Fibroblast of lung (primary cell): ENCODE data around the gene HOXC10. TPM values are rescaled to one million over a fixed set of nuclear protein-coding genes. Genes with fewer than 3 reads are reported as not detected.

Source experiments
- DNase-seq, 2 donors: peaks; one replicate each; pipeline versions ENCODE4 v3.0.0 to v3.0.0-alpha.2; 2010; ENCODE audit warnings: low read depth in 2 of 2
- H2AFZ ChIP-seq: 2 replicates; pipeline ENCODE4 v1.5.1; 2012; ENCODE audit warnings: low read length, control low read depth, inconsistent platforms
- H3K27ac ChIP-seq: 2 replicates; pipeline ENCODE4 v1.5.1; 2011; ENCODE audit warnings: low read length, control low read depth; ENCODE audit not compliant: insufficient read depth
- H3K27me3 ChIP-seq: 2 replicates; pipeline ENCODE4 v1.5.1; 2011; ENCODE audit warnings: mild to moderate bottlenecking, low read length; ENCODE audit not compliant: control insufficient read depth, insufficient read depth
- H3K36me3 ChIP-seq: 2 replicates; pipeline ENCODE4 v1.5.1; 2011; ENCODE audit warnings: low read length; ENCODE audit not compliant: control insufficient read depth, insufficient read depth
- H3K4me1 ChIP-seq: 2 replicates; pipeline ENCODE4 v1.5.1; 2011; ENCODE audit warnings: low read length; ENCODE audit not compliant: control insufficient read depth, insufficient read depth; ENCODE audit errors: extremely low read depth
- H3K4me2 ChIP-seq: 2 replicates; pipeline ENCODE4 v1.5.1; 2011; ENCODE audit warnings: low read length, control low read depth; ENCODE audit not compliant: insufficient read depth; ENCODE audit errors: extremely low read depth
- H3K4me3 ChIP-seq, 4 experiments: fragments of 200-600 bp in 1 of 4; sonication (generic) in 1 of 4; replicated peaks in 1 of 4; 2 replicates each; pipeline ENCODE4 v1.5.1; 2011 to 2016; ENCODE audit warnings: low read length in 4 of 4, low read depth in 3 of 4, mild to moderate bottlenecking in 3 of 4, control low read depth in 2 of 4, inconsistent platforms in 1 of 4, mixed read lengths in 1 of 4; ENCODE audit not compliant: insufficient read depth in 1 of 4; ENCODE audit errors: control extremely low read depth in 1 of 4
- H3K79me2 ChIP-seq: 2 replicates; pipeline ENCODE4 v1.5.1; 2012; ENCODE audit warnings: mild to moderate bottlenecking, low read length, inconsistent platforms; ENCODE audit not compliant: control insufficient read depth, insufficient read depth
- H3K9ac ChIP-seq: 2 replicates; pipeline ENCODE4 v1.5.1; 2011; ENCODE audit warnings: mild to moderate bottlenecking, low read length, control low read depth; ENCODE audit not compliant: insufficient read depth
- H3K9me3 ChIP-seq: 2 replicates; pipeline ENCODE4 v1.5.1; 2012; ENCODE audit warnings: low read depth, low read length; ENCODE audit not compliant: control insufficient read depth, insufficient read depth
- H4K20me1 ChIP-seq: 2 replicates; pipeline ENCODE4 v1.5.1; 2011; ENCODE audit warnings: low read length; ENCODE audit not compliant: control insufficient read depth, insufficient read depth; ENCODE audit errors: extremely low read depth
- EZH2 ChIP-seq: IDR thresholded peaks from 2 replicates; pipeline ENCODE4 v1.5.1; 2012; ENCODE audit warnings: low read length, control low read depth, mild to moderate bottlenecking; ENCODE audit errors: missing control alignments
- polyA plus RNA-seq, 2 donors: library from polyadenylated mRNA; depleted of rRNA in 1 of 2; stranded (reverse) in 1 of 2; unstranded in 1 of 2; fragments of >200 nt; gene quantifications; 2 replicates each; pipeline ENCODE4 v1.2.1, GENCODE V29; 2011 to 2012; ENCODE audit warnings: missing spikeins in 1 of 2
- total RNA-seq: library from RNA; depleted of rRNA; stranded (reverse); fragments of >200 nt; gene quantifications from 2 replicates; pipeline ENCODE4 v1.2.1, GENCODE V29; 2014
- TF ChIP-seq, protein P1 (sequence below), 2 donors: IDR thresholded peaks in 1 of 2; conservative IDR thresholded peaks in 1 of 2; 1 replicate in 1 of 2; 2 replicates in 1 of 2; pipeline ENCODE4 v1.5.1; 2011 to 2012; ENCODE audit warnings: low read length in 2 of 2, control low read depth in 1 of 2, inconsistent platforms in 1 of 2, low read depth in 1 of 2, mild to moderate bottlenecking in 1 of 2

HOXC10 gene
- total and polyA plus RNA-seq, 2 donors (not counting 1 experiment from before 2014, with no cell fraction given) = 0.06 TPM; not detected in 1

DNA sequence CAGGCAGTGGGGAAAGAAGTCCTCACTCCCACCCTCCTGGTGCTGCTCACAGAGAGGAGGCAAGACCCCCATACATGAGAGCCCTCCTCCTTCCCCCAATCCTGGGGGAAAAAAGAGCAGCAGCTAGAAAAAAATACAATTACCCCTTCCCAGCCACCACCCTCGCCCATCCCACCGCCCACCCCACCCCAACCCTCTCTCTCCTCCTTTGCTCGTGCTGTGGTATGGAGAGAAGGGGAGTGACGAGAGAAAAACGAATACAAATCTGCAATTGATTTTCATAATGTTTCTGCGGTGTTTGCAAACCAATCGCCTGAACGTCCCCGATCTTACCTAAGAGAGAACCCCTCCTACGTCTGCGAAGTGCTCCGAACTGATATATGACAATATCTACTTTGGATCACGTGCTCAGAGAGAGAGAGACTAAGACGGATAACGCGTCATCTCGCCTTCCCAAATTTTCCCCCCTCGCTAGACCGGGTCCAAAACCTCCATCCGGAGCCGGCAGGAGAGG, 12.2 kb upstream of the HOXC10 start, which contains the start of gene HOXC11:
TSS of gene HOXC11 (plus strand) at position 405 of the 514 bp plus-strand sequence. CDS start 116 bp downstream, outside the sequence.
- no peak for DNase-seq
- Histone ChIP-seq H3K4me3 (no peak within 1 kb of the TSS), H3K79me2 (no peaks in the 10 kb centered on the region), H3K36me3 (no peaks in the 10 kb centered on the region), H3K27ac (no peak within 1 kb of the TSS), H3K27me3 (peaks cover 89% of the 10 kb centered on the region), H2AFZ (no peak within 1 kb of the TSS), H3K9me3 (no peaks in the 10 kb centered on the region), H3K9ac (no peak within 1 kb of the TSS), H3K4me2 (no peak within 1 kb of the TSS), H4K20me1 (no peaks in the 10 kb centered on the region), H3K4me1 (no peaks in the 10 kb centered on the region)
- no peak for TF ChIP-seq EZH2
- TF ChIP-seq, protein P1, sequence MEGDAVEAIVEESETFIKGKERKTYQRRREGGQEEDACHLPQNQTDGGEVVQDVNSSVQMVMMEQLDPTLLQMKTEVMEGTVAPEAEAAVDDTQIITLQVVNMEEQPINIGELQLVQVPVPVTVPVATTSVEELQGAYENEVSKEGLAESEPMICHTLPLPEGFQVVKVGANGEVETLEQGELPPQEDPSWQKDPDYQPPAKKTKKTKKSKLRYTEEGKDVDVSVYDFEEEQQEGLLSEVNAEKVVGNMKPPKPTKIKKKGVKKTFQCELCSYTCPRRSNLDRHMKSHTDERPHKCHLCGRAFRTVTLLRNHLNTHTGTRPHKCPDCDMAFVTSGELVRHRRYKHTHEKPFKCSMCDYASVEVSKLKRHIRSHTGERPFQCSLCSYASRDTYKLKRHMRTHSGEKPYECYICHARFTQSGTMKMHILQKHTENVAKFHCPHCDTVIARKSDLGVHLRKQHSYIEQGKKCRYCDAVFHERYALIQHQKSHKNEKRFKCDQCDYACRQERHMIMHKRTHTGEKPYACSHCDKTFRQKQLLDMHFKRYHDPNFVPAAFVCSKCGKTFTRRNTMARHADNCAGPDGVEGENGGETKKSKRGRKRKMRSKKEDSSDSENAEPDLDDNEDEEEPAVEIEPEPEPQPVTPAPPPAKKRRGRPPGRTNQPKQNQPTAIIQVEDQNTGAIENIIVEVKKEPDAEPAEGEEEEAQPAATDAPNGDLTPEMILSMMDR (conservative IDR thresholded peaks at IDR 0.05 in 1 of 2, IDR thresholded peaks at IDR 0.05 in 1 of 2; ENCODE audit: low read depth in 1 of 2, low read length in 2 of 2) = no peak

DNA sequence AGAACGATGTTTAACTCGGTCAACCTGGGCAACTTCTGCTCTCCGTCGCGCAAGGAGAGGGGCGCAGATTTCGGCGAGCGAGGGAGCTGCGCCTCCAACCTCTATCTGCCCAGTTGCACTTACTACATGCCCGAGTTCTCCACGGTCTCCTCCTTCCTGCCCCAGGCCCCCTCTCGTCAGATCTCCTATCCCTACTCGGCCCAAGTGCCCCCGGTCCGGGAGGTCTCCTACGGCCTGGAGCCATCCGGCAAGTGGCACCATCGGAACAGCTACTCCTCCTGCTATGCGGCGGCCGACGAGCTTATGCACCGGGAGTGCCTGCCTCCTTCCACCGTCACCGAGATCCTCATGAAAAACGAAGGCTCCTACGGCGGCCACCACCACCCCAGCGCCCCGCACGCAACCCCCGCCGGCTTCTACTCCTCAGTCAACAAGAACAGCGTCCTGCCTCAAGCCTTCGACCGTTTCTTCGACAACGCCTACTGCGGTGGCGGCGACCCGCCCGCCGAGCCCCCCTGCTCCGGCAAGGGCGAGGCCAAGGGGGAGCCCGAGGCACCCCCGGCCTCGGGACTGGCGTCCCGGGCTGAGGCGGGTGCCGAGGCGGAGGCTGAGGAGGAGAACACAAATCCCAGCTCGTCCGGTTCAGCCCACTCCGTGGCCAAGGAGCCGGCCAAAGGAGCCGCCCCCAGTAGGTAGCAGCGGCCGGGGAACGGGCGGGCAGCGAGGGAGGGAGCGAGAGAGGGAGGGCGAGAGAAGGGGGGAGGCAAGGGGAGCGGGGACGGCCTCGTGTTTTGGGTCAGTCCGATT, 11.5 kb upstream of the HOXC10 start:
- no peaks in the 10 kb centered on the region for H3K4me1 ChIP-seq
- H2AFZ ChIP-seq = no peak overlapping the region
- no peak overlapping the region for H3K27ac ChIP-seq
- H3K27me3 ChIP-seq = peaks cover 88% of the 10 kb centered on the region
- H3K9ac ChIP-seq = no peak overlapping the region
- no peaks in the 10 kb centered on the region for H3K9me3 ChIP-seq
- no peaks in the 10 kb centered on the region for H3K79me2 ChIP-seq
- no peaks in the 10 kb centered on the region for H4K20me1 ChIP-seq
- no peak overlapping the region for H3K4me2 ChIP-seq
- no peak overlapping the region for H3K4me3 ChIP-seq
- TF ChIP-seq EZH2 = peak; percentile 98
- TF ChIP-seq, protein P1 (conservative IDR thresholded peaks at IDR 0.05 in 1 of 2, IDR thresholded peaks at IDR 0.05 in 1 of 2; ENCODE audit: low read depth in 1 of 2, low read length in 2 of 2) = no peak
- H3K36me3 ChIP-seq = no peaks in the 10 kb centered on the region
- DNase-seq = no peak
